UCSD-AML1 (cell line): ENCODE data around the gene HID1.
"Not testable (repeated sequence)": the region's sequence is repeated elsewhere in the genome, so short reads cannot be mapped to it uniquely, and the experiment has no call there.

Source experiments
- DNase-seq: peaks from one replicate; lab custom pipeline; 2025; ENCODE audit not compliant: unreplicated experiment; lab: John Stamatoyannopoulos, UW

HID1 gene

DNA sequence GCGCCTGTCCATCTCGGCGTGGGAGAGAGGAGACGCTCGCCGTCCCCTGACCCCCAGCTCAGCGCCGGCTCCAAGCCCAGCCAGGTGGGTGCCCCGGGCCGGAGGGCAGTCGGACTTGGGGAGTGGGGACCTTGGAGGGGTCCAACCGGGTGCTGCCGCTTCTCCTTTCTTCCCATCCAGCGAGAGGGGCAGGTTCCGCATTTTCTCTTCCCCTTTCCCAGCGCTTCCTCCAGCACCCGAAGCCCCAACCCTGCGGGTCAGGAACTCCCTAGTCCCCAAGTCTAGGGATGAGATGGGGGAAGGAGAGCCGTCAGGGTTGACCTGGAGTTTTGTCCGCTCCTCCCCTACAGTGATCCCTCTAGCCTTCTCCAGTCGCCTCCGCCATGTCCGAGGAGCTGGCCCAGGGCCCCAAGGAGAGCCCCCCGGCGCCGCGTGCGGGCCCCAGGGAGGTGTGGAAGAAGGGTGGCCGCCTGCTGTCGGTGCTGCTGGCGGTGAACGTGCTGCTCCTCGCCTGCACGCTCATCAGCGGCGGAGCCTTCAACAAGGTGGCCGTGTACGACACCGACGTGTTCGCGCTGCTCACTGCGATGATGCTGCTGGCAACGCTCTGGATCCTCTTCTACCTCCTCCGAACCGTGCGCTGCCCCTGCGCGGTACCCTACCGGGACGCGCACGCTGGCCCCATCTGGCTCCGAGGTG, 48.2 kb downstream of the HID1 start, which contains the start of gene OTOP2:
Gene OTOP2, plus strand, starts transcription at position 24 of the 699 bp plus-strand sequence. Its CDS starts 360 bp downstream, at position 384.
- peak; percentile 39 for DNase-seq

DNA sequence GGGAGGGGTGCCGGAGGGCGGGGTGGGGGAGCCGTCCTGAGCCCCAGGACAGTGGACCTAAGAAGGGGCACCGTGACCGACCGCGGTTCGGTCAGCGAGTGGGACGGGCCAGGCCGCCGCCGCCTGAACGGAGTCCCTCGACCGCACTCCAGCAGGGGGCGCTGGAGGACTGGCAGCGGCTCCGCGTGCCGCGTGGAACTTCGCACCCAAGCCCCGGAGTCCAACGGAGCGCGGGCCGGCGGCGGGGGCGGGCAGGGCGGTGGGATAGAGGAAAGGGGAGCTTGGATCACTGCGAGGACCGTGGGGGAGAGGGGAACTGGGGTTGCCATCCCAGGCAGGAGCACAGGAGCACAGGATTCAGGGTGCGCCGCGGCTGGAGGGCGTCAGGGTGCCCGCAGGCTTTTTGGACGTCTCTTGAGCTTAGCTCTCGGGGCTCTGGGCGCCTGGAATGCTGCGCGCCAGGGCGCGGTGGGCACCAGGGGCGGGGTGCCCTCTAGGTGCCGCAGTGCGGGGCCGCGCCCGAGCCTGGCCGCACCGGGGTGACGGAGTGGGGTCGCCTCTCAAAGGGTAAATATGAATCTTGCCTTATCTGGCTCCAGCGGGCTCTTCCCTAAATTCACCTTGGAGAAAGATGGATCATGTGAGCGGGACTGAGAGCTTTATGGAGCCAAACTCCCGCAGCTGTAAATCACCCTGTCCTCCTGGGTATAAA, 48.9 kb downstream of the HID1 start:
- peak; percentile 72 for DNase-seq

GRCh38 chr17:74922694-74923537, 49.6 kb downstream of the HID1 start, which contains the start of gene USH1G:
TSS of gene USH1G (minus strand) at chr17:74923255. CDS start at chr17:74923073, 182 bp downstream.
- DNase-seq = no peak

DNA sequence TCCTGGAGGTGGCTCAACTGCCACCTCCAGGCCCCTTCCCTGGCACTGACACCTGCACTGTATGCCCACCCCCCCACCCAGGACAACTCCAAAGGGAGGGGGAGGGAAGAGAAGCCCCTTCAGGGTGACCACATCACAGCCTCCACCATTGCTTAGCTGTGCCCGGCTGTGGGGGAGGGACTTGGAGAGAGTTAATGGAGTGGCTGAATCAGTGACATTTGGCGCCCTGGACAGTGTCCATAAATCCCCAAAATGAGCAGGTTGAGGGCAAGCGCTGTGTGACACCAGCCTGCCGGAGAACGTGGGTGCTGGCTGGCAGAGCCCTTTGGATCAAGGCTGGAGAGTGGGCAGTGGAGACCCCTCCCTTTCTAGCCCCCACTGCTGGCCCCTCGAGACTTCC, 50.4 kb downstream of the HID1 start:
- DNase-seq = no peak

DNA sequence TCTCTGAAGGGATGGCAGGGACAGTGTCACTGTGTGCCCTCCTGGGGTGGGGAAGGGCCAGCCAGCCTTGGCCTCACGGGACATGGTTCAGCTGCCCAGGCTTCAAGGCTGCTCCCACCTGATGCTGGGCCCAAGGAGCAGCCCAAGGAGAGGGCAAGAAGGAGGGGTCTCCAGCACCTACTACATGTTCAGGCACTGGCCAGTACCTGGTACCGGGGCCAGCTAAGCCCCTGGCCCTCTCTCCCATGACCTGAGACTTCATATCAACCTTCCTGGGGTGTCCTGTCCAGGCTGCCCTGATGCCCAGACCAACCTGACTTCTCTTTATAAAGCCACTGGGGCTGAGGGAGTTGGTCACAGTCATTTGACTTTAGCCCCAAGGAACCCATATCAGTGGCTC, 50.8 kb downstream of the HID1 start:
- no peak for DNase-seq

DNA sequence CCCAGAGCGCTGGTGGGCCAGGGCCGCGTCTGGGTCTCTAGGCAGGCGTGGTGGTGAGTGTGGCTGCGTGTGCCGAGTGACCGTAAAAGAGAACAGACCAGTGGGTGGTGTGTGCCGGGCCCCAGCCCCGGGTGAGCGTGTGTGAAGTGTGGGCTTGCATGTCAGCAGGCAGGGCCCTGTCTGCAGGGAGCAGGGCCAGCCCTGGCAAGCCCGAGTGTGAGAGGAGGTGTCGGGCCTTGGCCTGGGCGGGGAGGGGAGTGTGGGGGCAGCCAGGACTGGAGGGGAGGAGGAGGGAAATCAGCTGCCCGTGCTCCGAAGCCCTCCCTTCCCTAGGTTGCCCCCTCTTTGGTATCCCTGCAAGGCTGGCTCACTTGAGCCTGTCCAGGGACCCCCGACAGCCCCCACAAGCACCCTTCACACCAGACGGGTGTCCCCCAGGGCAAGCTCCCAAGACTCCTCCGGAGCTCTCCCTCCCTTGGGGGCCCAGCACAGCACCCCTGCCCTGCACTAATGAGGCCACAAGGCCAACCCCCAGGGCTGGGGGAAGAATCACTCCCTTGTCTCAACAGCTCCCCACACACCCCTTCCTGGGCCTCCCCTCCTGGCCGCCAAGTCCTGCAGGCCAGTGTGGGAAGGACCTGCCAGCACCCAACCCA, 51.4 kb downstream of the HID1 start:
- no peak for DNase-seq

- DNase-seq = no peak
These were observed 51.9 kb downstream of the HID1 start for GRCh38 chr17:74920642-74921025.

DNA sequence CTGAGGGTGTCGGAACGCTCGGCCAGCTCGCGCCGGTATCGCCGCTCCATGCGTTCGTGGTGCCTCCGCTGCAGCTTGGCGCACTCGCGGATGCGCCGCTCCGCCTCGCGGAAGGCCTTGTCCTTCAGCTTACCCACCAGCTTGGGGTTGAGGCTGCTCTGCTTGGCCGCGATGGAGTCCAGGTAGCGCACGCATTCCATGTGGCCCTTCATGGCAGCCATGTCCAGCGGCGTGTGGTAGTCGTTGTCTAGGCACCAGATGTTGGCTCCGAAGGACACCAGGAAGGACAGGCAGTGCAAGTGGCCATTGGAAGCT, 52.3 kb downstream of the HID1 start:
- no peak for DNase-seq

DNA sequence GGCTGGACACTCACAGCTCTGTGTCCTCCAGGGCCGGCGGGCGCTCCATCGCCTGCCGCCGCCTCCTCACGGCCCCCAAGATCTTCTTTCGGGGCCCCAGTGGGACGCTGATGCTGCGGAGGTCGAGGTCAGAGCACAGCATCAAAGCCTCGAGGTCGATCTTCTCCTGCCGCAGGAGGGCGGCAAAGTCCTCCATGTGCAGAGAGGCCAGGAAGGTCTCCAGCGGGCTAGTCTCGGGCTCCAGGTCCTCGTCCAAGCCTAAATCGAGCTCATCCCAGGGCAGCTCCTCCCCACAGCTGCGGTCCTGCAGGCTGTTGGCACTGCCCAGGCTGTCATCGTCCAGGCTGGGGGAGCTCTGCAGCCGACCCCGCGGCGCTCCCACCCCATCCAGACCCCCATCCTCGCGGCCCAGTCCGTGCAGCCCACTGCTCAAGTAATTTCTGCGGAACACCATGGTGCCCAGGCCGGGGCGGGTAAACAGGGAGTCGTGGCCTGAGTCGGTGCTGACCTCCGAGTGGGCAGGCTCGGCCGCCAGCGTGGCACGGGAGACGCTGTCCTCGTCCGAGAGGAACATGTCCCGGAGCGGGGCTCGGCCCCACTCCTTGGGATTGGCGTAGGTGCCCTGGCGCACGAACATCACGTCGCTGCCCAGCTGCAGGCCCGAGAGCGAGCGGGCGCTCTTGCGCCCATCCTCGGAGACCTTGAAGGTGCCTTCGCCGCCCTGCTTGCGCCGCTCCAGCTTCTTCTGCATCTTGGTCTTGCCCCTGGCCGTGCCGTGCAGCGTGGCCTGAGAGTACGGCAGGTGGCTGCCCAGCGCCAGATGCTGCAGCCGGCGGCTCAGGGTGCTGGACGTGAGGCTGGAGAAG, 52.9 kb downstream of the HID1 start:
- DNase-seq = no peak

GRCh38 chr17:74918906-74919305, 53.7 kb downstream of the HID1 start:
- DNase-seq = no peak

- DNase-seq = peak; percentile 28
These were observed 55.1 kb downstream of the HID1 start for GRCh38 chr17:74917430-74917829.

GRCh38 chr17:74916851-74917199, 55.7 kb downstream of the HID1 start:
- no peak for DNase-seq

DNA sequence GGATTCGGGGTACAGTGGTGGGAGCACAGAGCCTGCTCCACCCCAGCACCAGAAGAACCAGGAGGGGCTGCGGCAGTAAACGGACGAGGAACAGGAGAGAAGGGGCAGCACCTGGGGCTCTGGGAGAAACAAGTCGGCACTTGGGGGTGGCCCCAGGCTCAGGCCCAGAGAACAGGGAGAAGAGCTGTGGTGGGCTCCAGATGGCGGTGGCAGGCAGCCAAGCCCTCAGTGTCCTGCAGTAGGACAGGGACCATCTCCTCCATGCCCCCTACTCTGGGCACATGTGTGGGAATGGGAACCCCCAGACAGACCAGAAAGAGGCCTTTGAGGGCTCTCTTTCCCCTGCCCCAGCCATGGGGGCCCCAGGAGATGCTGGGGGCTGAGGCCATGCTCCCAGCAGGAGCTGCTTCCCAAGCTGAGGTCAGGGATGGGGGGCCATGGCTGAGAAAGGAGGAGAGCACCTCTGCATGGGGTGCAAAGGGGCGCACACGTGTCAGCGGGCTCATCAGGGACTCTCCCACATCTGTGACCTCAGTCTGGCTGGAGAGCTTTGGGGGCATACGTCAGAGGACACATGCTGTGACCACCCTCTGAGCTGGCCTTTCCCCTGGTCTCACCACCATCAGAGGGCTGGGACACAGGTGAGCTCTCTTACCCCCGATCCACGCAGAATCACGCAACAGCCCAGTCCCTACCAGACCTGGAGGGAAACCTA, 56.3 kb downstream of the HID1 start:
- DNase-seq = no peak

DNA sequence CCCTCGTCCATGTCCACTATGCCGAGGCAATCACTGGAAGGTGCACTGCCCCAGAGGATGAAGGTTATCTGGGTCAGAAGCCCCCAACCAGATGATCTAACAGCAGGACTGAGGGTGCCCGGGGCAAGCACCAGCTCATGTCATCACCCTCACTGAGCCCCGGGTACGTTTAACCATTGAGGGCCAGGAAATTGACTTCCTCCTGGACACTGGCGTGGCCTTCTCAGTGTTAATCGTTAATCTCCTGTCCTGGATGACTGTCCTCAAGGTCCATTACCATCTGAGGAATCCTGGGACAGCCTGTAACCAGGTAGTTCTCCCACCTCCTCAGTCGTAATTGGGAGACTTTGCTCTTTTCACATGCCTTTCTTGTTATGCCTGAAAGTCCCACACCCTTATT, 61.1 kb downstream of the HID1 start:
- not testable (repeated sequence) for DNase-seq

GRCh38 chr17:74909097-74909496, 63.5 kb downstream of the HID1 start:
- not testable (repeated sequence) for DNase-seq

- no peak for DNase-seq
These were observed 65.5 kb downstream of the HID1 start for GRCh38 chr17:74907012-74907411.

DNA sequence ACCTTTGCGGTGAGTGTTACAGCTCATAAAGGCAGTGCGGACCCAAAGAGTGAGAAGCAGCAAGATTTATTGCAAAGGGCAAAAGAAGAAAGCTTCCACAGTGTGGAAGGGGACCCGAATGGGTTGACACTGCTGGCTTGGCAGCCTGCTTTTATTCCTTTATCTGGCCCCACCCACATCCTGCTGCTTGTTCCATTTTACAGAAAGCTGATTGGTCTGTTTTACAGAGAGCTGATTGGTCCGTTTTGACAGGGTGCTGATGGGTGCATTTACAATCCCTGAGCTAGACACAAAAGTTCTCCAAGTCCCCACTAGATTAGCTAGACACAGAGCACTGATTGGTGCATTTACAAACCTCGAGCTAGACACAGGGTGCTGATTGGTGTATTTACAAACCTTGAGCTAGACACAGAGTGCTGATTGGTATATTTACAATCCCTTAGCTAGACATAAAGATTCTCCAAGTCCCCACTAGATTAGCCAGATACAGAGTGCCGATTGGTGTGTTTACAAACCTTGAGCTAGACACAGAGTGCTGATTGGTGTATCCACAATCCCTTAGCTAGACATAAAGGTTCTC, 66.3 kb downstream of the HID1 start:
- not testable (repeated sequence) for DNase-seq

DNA sequence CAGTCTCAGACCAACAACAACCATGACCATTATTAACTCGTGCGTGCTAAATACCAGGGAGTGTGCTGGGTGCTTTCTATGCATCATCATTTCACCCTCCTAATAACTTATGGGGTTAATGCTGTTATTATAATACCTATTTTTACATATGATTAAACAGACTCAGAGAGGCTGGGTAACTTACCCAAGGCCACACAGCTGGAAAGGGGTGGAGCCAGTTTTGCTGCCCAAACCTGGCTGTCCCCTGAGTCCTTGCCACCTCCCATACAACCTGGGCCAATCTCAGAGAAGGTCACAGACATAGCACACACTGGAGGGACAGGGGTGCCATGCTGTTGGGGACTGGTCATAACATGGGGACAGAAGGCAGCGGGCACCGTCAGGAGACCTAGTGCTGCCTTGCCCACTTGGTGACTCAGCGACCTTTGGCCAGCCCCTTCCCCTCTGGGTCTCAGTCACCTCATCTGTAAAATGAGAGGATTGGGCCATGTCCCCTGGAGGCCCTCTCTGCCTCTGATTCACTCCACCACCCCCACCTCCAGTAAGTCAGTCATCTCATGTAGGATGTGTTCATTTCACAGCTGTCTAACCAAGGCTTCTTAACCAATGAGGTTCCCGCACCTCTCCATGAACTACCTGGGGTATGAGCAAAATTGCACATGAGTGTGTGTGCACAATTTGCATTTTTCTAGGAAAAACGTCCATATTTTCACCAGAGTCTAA, 67.7 kb downstream of the HID1 start:
- no peak for DNase-seq

GRCh38 chr17:74903671-74904070, 68.9 kb downstream of the HID1 start:
- no peak for DNase-seq
